HCT116 (cell line): ENCODE results near the gene CDK5RAP1. TPM values are rescaled to one million over a fixed set of nuclear protein-coding genes. Genes with fewer than 3 reads are reported as not detected.

Experiments used
- ATAC-seq: fragments of 200-7000 bp; cut with Tn5 transposase; 2 replicates; pipeline ENCODE4 v1.9.1; 2020; ENCODE audit warnings: mild to moderate bottlenecking, moderate library complexity
- BruUV-seq: library from RNA; stranded (reverse); fragments of 400-500 nt; replicated peaks from 2 replicates; lab custom pipeline; 2021; lab: Mats Ljungman, UMichigan
- CTCF ChIA-PET: fragments of 300-600 bp; sonication (Branson Sonifier 250); formaldehyde crosslinking; loops from one replicate; lab custom pipeline; 2021; ENCODE audit warnings: antibody characterized with exemption; lab: Charles Lee
- POLR2A ChIA-PET: fragments of 300-600, 350-600 bp; sonication (Branson Sonifier 250); formaldehyde crosslinking; loops from one replicate; lab custom pipeline; 2021; ENCODE audit warnings: antibody characterized with exemption; lab: Charles Lee
- RAD21 ChIA-PET, 2 experiments: fragments of 300-600 bp; sonication (Branson Sonifier 250); formaldehyde crosslinking; loops; one replicate each; lab custom pipeline; 2023; ENCODE audit warnings: low total read pairs in 2 of 2; ENCODE audit not compliant: uncharacterized antibody in 2 of 2, unreplicated experiment in 2 of 2, low non-redundant PET in 1 of 2; lab: Charles Lee
- DNase-seq: peaks from one replicate; pipeline ENCODE4 v3.0.0-alpha.2; 2010; ENCODE audit warnings: low read depth, low spot score
- H2AFZ ChIP-seq: fragments of 200-600 bp; shearing (Covaris generic), sonication (generic); 2 replicates; pipeline ENCODE4 v1.6.1; 2017; ENCODE audit warnings: low read depth, mixed run types, mixed read lengths, antibody characterized with exemption, low read length; ENCODE audit not compliant: poor library complexity, severe bottlenecking
- H3K27ac ChIP-seq: 2 replicates; pipeline ENCODE4 v1.5.1; 2012; ENCODE audit warnings: low read depth, low read length
- H3K27me3 ChIP-seq: fragments of 200-600 bp; sonication (generic); 2 replicates; pipeline ENCODE4 v1.6.1; 2016; ENCODE audit warnings: mixed run types, low read length, mixed read lengths; ENCODE audit not compliant: insufficient read depth
- H3K36me3 ChIP-seq, 2 experiments: fragments of 200-500 bp in 1 of 2; fragments of 200-600 bp in 1 of 2; sonication (Bioruptor generic) in 1 of 2; sonication (generic) in 1 of 2; 2 replicates each; pipeline versions ENCODE4 v1.5.1 to v1.6.1; 2014 to 2016; ENCODE audit warnings: low read length in 2 of 2, inconsistent platforms in 1 of 2, mixed read lengths in 1 of 2, mixed run types in 1 of 2; ENCODE audit not compliant: insufficient read depth in 2 of 2, control insufficient read depth in 1 of 2
- H3K4me1 ChIP-seq, 2 experiments: fragments of 200-600 bp in 1 of 2; sonication (generic) in 1 of 2; 2 replicates each; pipeline versions ENCODE4 v1.5.1 to v1.6.1; 2012 to 2017; ENCODE audit warnings: low read length in 2 of 2, inconsistent platforms in 1 of 2, mild to moderate bottlenecking in 1 of 2, mixed read lengths in 1 of 2, mixed run types in 1 of 2, moderate library complexity in 1 of 2; ENCODE audit not compliant: insufficient read depth in 2 of 2, control insufficient read depth in 1 of 2
- H3K4me2 ChIP-seq: fragments of 200-600 bp; sonication (generic); 2 replicates; pipeline ENCODE4 v1.6.1; 2017; ENCODE audit warnings: mixed run types, low read length, mixed read lengths
- H3K4me3 ChIP-seq, 2 experiments: fragments of 200-600 bp in 1 of 2; sonication (generic) in 1 of 2; replicated peaks in 1 of 2; 2 replicates each; pipeline ENCODE4 v1.5.1; 2011 to 2016; ENCODE audit warnings: low read length in 2 of 2, control low read depth in 1 of 2, low read depth in 1 of 2, mild to moderate bottlenecking in 1 of 2, mixed read lengths in 1 of 2, mixed run types in 1 of 2
- H3K79me2 ChIP-seq: fragments of 200-600 bp; sonication (generic); 2 replicates; pipeline ENCODE4 v1.6.1; 2017; ENCODE audit warnings: mild to moderate bottlenecking, mixed run types, low read length, moderate library complexity, mixed read lengths; ENCODE audit not compliant: insufficient read depth
- H3K9ac ChIP-seq: fragments of 200-600 bp; sonication (generic); 2 replicates; pipeline ENCODE4 v1.6.1; 2016; ENCODE audit warnings: low read length, mixed read lengths
- H3K9me2 ChIP-seq: fragments of 200-600 bp; sonication (generic), shearing (Covaris generic); 2 replicates; pipeline ENCODE4 v1.6.1; 2017; ENCODE audit warnings: mixed run types, mild to moderate bottlenecking, moderate library complexity; ENCODE audit not compliant: insufficient read depth
- H3K9me3 ChIP-seq, 2 experiments: fragments of 200-500 bp in 1 of 2; fragments of 200-600 bp in 1 of 2; sonication (Bioruptor generic) in 1 of 2; sonication (generic) in 1 of 2; 2 replicates each; pipeline ENCODE4 v1.6.1; 2014 to 2017; ENCODE audit warnings: low read length in 2 of 2, mixed read lengths in 2 of 2, inconsistent platforms in 1 of 2, low read depth in 1 of 2, mild to moderate bottlenecking in 1 of 2, mixed run types in 1 of 2, moderate library complexity in 1 of 2; ENCODE audit not compliant: control insufficient read depth in 1 of 2, insufficient read depth in 1 of 2
- H4K20me1 ChIP-seq: fragments of 200-600 bp; sonication (generic), shearing (Covaris generic); 2 replicates; pipeline ENCODE4 v1.6.1; 2017; ENCODE audit warnings: mixed run types, mild to moderate bottlenecking, moderate library complexity; ENCODE audit not compliant: insufficient read depth
- CBX3 ChIP-seq: IDR thresholded peaks from 2 replicates; pipeline ENCODE4 v1.6.1; 2012; ENCODE audit warnings: low read depth
- CEBPB ChIP-seq: IDR thresholded peaks from 2 replicates; pipeline ENCODE4 v1.6.1; 2012; ENCODE audit warnings: low read depth
- EGR1 ChIP-seq: IDR thresholded peaks from 2 replicates; pipeline ENCODE4 v1.6.1; 2012; ENCODE audit warnings: low read depth
- ELF1 ChIP-seq: IDR thresholded peaks from 2 replicates; pipeline ENCODE4 v1.6.1; 2012; ENCODE audit warnings: low read depth, borderline replicate concordance
- EZH2 ChIP-seq: fragments of 200-600 bp; sonication (generic); IDR thresholded peaks from 2 replicates; pipeline ENCODE4 v1.6.1; 2017; ENCODE audit warnings: antibody characterized with exemption, mixed run types
- EZH2phosphoT487 ChIP-seq: fragments of 200-600 bp; IDR thresholded peaks from 2 replicates; pipeline ENCODE4 v1.6.1; 2018; ENCODE audit warnings: antibody characterized with exemption, borderline replicate concordance
- JUND ChIP-seq: IDR thresholded peaks from 2 replicates; pipeline ENCODE4 v1.6.1; 2012
- POLR2AphosphoS5 ChIP-seq: IDR thresholded peaks from 2 replicates; pipeline ENCODE4 v1.6.1; 2011; ENCODE audit warnings: mild to moderate bottlenecking, low read depth, low read length, moderate library complexity
- RAD21 ChIP-seq: IDR thresholded peaks from 2 replicates; pipeline ENCODE4 v1.6.1; 2012; ENCODE audit warnings: low read depth, mild to moderate bottlenecking
- SIN3A ChIP-seq: IDR thresholded peaks from 2 replicates; pipeline ENCODE4 v1.6.1; 2012; ENCODE audit warnings: low read depth
- SP1 ChIP-seq: IDR thresholded peaks from 2 replicates; pipeline ENCODE4 v1.6.1; 2012; ENCODE audit warnings: low read depth
- SRF ChIP-seq: IDR thresholded peaks from 2 replicates; pipeline ENCODE4 v1.6.1; 2012; ENCODE audit warnings: low read depth
- ZNF274 ChIP-seq: fragments of 200-500 bp; sonication (Bioruptor generic); IDR thresholded peaks from 2 replicates; pipeline ENCODE4 v1.6.1; 2014; ENCODE audit warnings: mild to moderate bottlenecking, low read depth, low read length, inconsistent platforms
- intact Hi-C: fragments of 100-400 bp; cut with micrococcal nuclease; formaldehyde crosslinking; loops from 2 replicates; pipeline ENCODE4 v1.10.0; 2022
- total RNA-seq: library from RNA; stranded (reverse); gene quantifications from one replicate; pipeline ENCODE4 v1.2.1, GENCODE V29; 2021; ENCODE audit not compliant: unreplicated experiment
- TF ChIP-seq, protein P1 (sequence below): IDR thresholded peaks from 2 replicates; pipeline ENCODE4 v1.6.1; 2012
- TF ChIP-seq, protein P2 (sequence below): IDR thresholded peaks from 2 replicates; pipeline ENCODE4 v1.6.1; 2012
- TF ChIP-seq, protein P3 (sequence below): IDR thresholded peaks from 2 replicates; pipeline ENCODE4 v1.6.1; 2011; ENCODE audit warnings: mild to moderate bottlenecking, low read length, moderate library complexity; ENCODE audit not compliant: insufficient replicate concordance; ENCODE audit errors: extremely low read depth
- TF ChIP-seq, protein P4 (sequence below), 3 experiments: fragments of 200-600 bp in 1 of 3; sonication (generic) in 1 of 3; IDR thresholded peaks in 2 of 3; conservative IDR thresholded peaks in 1 of 3; 2 replicates each; pipeline ENCODE4 v1.5.1; 2012 to 2017; ENCODE audit warnings: low read depth in 2 of 3, low read length in 2 of 3, antibody characterized with exemption in 1 of 3, borderline replicate concordance in 1 of 3, control low read depth in 1 of 3, mild to moderate bottlenecking in 1 of 3, mixed read lengths in 1 of 3, mixed run types in 1 of 3, moderate library complexity in 1 of 3; ENCODE audit not compliant: insufficient read depth in 1 of 3

The CDK5RAP1 gene
- total RNA-seq, 1 experiment from 2014 or later: 41.4 TPM

DNA sequence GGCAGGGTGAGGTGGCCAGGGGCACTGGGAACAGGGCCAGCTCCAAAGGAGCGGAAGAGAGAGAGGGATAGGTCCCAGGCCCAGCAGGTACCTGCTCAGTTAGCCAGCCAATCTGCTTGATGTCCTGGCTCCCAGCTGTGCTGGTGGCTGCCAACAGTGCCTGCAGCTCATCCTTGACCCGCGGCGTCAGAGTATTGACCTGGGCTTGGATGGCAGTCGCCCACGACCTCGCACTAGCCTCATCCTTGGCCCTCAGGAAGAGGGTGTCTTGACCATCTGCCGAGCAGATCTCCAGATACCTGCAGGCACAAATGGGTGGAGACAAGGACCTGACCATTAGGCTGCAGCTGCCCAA is 11.1 kb upstream of the CDK5RAP1 start:
- Histone ChIP-seq H3K79me2 (no peaks in the 10 kb centered on the region), H4K20me1 (no peaks in the 10 kb centered on the region), H3K9ac (no peak overlapping the region), H3K36me3 (no peaks in the 10 kb centered on the region; a peak in 1 of 4 replicates), H3K9me3 (no peaks in the 10 kb centered on the region), H3K4me1 (peaks cover 3 to 9% of the 10 kb centered on the region in 2 experiments; a peak in 2 of 4 replicates), H2AFZ (no peak overlapping the region), H3K4me2 (no peak overlapping the region), H3K4me3 (no peak overlapping the region), H3K27me3 (no peaks in the 10 kb centered on the region), H3K9me2 (no peaks in the 10 kb centered on the region), H3K27ac (no peak overlapping the region)
- no TSS peak for BruUV-seq
- ATAC-seq (no peak), DNase-seq (no peak)
- ChIA-PET CTCF (no interaction called here), RAD21 (no interaction called here), POLR2A (no interaction called here)
- intact Hi-C loops: no loop called here
- TF ChIP-seq EGR1 (no peak), RAD21 (no peak), SIN3A (no peak), JUND (no peak), POLR2AphosphoS5 (no peak), SP1 (no peak), ZNF274 (no peak), CBX3 (no peak), ELF1 (no peak), EZH2phosphoT487 (no peak), EZH2 (no peak), SRF (no peak), CEBPB (no peak)
- TF ChIP-seq, protein P1, sequence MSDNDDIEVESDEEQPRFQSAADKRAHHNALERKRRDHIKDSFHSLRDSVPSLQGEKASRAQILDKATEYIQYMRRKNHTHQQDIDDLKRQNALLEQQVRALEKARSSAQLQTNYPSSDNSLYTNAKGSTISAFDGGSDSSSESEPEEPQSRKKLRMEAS: no peak
- TF ChIP-seq, protein P2, sequence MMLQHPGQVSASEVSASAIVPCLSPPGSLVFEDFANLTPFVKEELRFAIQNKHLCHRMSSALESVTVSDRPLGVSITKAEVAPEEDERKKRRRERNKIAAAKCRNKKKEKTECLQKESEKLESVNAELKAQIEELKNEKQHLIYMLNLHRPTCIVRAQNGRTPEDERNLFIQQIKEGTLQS: no peak
- TF ChIP-seq, protein P3, sequence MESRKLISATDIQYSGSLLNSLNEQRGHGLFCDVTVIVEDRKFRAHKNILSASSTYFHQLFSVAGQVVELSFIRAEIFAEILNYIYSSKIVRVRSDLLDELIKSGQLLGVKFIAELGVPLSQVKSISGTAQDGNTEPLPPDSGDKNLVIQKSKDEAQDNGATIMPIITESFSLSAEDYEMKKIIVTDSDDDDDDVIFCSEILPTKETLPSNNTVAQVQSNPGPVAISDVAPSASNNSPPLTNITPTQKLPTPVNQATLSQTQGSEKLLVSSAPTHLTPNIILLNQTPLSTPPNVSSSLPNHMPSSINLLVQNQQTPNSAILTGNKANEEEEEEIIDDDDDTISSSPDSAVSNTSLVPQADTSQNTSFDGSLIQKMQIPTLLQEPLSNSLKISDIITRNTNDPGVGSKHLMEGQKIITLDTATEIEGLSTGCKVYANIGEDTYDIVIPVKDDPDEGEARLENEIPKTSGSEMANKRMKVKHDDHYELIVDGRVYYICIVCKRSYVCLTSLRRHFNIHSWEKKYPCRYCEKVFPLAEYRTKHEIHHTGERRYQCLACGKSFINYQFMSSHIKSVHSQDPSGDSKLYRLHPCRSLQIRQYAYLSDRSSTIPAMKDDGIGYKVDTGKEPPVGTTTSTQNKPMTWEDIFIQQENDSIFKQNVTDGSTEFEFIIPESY: no peak
- TF ChIP-seq, protein P4, sequence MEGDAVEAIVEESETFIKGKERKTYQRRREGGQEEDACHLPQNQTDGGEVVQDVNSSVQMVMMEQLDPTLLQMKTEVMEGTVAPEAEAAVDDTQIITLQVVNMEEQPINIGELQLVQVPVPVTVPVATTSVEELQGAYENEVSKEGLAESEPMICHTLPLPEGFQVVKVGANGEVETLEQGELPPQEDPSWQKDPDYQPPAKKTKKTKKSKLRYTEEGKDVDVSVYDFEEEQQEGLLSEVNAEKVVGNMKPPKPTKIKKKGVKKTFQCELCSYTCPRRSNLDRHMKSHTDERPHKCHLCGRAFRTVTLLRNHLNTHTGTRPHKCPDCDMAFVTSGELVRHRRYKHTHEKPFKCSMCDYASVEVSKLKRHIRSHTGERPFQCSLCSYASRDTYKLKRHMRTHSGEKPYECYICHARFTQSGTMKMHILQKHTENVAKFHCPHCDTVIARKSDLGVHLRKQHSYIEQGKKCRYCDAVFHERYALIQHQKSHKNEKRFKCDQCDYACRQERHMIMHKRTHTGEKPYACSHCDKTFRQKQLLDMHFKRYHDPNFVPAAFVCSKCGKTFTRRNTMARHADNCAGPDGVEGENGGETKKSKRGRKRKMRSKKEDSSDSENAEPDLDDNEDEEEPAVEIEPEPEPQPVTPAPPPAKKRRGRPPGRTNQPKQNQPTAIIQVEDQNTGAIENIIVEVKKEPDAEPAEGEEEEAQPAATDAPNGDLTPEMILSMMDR (IDR thresholded peaks at IDR 0.05 in 2 of 3, conservative IDR thresholded peaks at IDR 0.05 in 1 of 3; ENCODE audit: borderline replicate concordance in 1 of 3, insufficient read depth in 1 of 3, low read depth in 2 of 3, low read length in 2 of 3): no peak
